Muscle of leg (tissue), 11 donors: ENCODE measurements around the gene EVL. TPM values are rescaled to one million over a fixed set of nuclear protein-coding genes. Genes with fewer than 3 reads are reported as not detected.

ENCODE experiments used
- DNase-seq: peaks from one replicate; pipeline ENCODE4 v3.0.0; 2013
- H3K27ac ChIP-seq: one replicate; pipeline ENCODE4 v1.5.1; 2013; ENCODE audit warnings: mild to moderate bottlenecking, low read length, control low read depth
- H3K27me3 ChIP-seq: one replicate; pipeline ENCODE4 v1.6.1; 2013; ENCODE audit warnings: low read length; ENCODE audit not compliant: control insufficient read depth, insufficient read depth
- H3K36me3 ChIP-seq: one replicate; pipeline ENCODE4 v1.6.1; 2013; ENCODE audit warnings: low read length; ENCODE audit not compliant: control insufficient read depth, insufficient read depth
- H3K4me1 ChIP-seq: one replicate; pipeline ENCODE4 v1.6.1; 2013; ENCODE audit warnings: low read length; ENCODE audit not compliant: control insufficient read depth, insufficient read depth
- H3K4me3 ChIP-seq: one replicate; pipeline ENCODE4 v1.5.1; 2013; ENCODE audit warnings: low read length, control low read depth
- H3K9me3 ChIP-seq: replicated peaks from 2 replicates; pipeline ENCODE4 v1.6.1; 2013; ENCODE audit warnings: low read depth, low read length; ENCODE audit not compliant: control insufficient read depth
- WGBS: methylation state at CpG from one replicate; pipeline ENCODE4 v1.1.5; 2013; ENCODE audit warnings: missing lambda C conversion rate; ENCODE audit not compliant: insufficient coverage; 5-methylcytosine and 5-hydroxymethylcytosine counted together
- polyA plus RNA-seq, 8 donors: library from polyadenylated mRNA; unstranded; fragments of 120-200 nt; gene quantifications; one replicate each; pipeline versions ENCODE4 v1.2.1 to v1.2.3, GENCODE V29; 2013; ENCODE audit warnings: inconsistent platforms in 1 of 8, low replicate concordance in 1 of 8; ENCODE audit not compliant: insufficient read length in 8 of 8, insufficient read depth in 1 of 8
- total RNA-seq: library from RNA; stranded (reverse); fragments of 120-200 nt; gene quantifications from one replicate; pipeline ENCODE4 v1.2.4, GENCODE V29; 2013

EVL gene
- total and polyA plus RNA-seq, 9 donors: 32.8 to 85.2 (median 60.7) TPM

- Histone ChIP-seq H3K36me3 (no peaks in the 10 kb centered on the region), H3K27ac (no peak overlapping the region), H3K9me3 (no peaks in the 10 kb centered on the region), H3K4me3 (no peak overlapping the region), H3K4me1 (peaks cover 12% of the 10 kb centered on the region), H3K27me3 (no peaks in the 10 kb centered on the region)
- WGBS: 69% methylated on average over 6 of the region's 14 CpGs
- no peak for DNase-seq
Measured at GRCh38 chr14:100073576-100074430, 8.6 kb downstream of the EVL start.

DNA sequence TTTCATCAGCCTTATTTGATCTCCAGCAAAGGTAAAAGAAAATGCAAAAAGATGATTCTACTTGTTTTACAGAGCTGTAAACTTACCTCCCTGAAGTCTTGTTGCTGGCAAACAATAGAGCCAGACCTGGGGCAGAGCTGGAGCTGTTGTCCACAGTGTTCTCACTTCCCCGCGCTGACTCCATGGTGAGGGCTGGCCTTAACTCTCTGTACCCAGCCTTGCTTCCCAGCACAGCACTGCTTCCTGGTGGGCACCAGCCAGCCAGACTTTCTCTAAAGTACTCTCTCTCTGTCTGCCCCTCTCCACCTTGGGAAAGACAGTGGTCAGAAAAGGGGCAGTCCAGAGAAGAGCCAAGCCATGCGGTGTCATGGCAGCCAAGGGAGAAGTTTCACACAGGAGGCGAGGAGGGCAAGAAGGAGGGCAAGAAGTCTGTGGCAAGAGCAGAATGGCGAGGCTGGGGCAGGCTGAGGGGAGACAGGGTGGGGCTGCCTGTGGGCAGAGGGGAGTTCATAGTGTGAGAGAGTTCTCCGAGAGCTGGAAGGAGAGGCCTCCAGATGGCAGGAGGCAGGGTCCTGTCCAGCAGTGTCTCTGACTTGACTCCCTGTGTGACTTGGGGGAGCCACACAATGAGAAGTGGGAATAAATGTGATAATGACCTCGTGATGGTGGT, 9.3 kb downstream of the EVL start:
- peaks cover 17% of the 10 kb centered on the region for H3K4me1 ChIP-seq
- 78% methylated on average over 7 of the region's 7 CpGs for WGBS
- no peak overlapping the region for H3K27ac ChIP-seq
- DNase-seq: no peak
- no peaks in the 10 kb centered on the region for H3K9me3 ChIP-seq
- H3K4me3 ChIP-seq: no peak overlapping the region
- H3K27me3 ChIP-seq: no peaks in the 10 kb centered on the region
- no peaks in the 10 kb centered on the region for H3K36me3 ChIP-seq

GRCh38 chr14:100075681-100076080, 10.5 kb downstream of the EVL start:
- no peak for DNase-seq
- Histone ChIP-seq H3K9me3 (no peaks in the 10 kb centered on the region), H3K36me3 (no peaks in the 10 kb centered on the region), H3K4me3 (no peak overlapping the region), H3K4me1 (peaks cover 22% of the 10 kb centered on the region), H3K27me3 (no peaks in the 10 kb centered on the region), H3K27ac (no peak overlapping the region)
- WGBS: no CpG with 5 or more reads among the region's 4 CpGs

DNA sequence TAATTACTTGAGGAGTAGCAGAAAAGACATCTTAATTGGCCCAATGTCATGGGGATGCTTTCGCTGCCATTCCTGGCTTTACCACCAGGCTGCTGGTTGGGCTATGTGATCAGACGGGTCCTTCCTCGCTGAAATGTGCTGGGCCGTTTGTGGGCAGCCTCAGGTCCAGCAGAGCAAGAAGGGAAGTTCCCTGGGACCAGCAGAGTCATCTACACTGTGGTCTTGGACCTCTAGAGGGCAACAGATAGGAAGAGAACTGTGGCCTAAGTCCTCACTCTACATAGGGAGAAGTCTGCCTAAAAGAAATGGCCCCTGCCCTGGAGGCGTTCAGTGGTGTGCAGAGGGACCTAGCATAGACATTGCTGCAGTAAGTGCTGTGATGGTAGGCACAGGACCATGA, 10.9 kb downstream of the EVL start:
- Histone ChIP-seq H3K9me3 (no peaks in the 10 kb centered on the region), H3K27me3 (no peaks in the 10 kb centered on the region), H3K27ac (no peak overlapping the region), H3K36me3 (no peaks in the 10 kb centered on the region), H3K4me3 (no peak overlapping the region), H3K4me1 (peaks cover 22% of the 10 kb centered on the region)
- 94% methylated on average over 4 of the region's 5 CpGs for WGBS
- DNase-seq: peak; percentile 41

DNA sequence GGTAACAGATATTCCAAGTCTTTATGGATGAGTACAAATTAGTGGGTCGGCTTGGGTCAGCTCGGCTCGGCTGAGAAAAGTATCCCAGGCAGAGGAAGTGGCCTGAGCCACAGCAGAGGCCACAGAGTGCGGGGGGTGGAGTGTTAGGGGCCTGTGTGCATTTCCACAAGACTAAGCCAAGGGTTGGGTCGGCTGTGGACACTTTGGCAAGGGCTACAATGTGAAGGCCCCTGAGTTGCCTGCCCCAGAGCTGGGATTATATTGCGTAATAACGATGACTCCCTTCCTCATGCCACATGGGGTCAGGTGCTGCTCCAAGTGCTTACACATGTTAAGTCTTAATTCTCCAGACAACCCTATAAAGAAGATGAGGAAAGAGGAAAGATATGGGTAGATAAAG, 11.4 kb downstream of the EVL start:
- 62% methylated on average over 5 of the region's 7 CpGs for WGBS
- DNase-seq: no peak
- Histone ChIP-seq H3K4me1 (peaks cover 22% of the 10 kb centered on the region), H3K27ac (no peak overlapping the region), H3K9me3 (no peaks in the 10 kb centered on the region), H3K27me3 (no peaks in the 10 kb centered on the region), H3K4me3 (no peak overlapping the region), H3K36me3 (no peaks in the 10 kb centered on the region)

- no peaks in the 10 kb centered on the region for H3K36me3 ChIP-seq
- WGBS: 93% methylated on average over 6 of the region's 9 CpGs
- no peaks in the 10 kb centered on the region for H3K27me3 ChIP-seq
- H3K4me3 ChIP-seq: no peak overlapping the region
- no peak for DNase-seq
- no peaks in the 10 kb centered on the region for H3K9me3 ChIP-seq
- peaks cover 22% of the 10 kb centered on the region for H3K4me1 ChIP-seq
- H3K27ac ChIP-seq: no peak overlapping the region
Measured at GRCh38 chr14:100077441-100077840, 12.2 kb downstream of the EVL start.

DNA sequence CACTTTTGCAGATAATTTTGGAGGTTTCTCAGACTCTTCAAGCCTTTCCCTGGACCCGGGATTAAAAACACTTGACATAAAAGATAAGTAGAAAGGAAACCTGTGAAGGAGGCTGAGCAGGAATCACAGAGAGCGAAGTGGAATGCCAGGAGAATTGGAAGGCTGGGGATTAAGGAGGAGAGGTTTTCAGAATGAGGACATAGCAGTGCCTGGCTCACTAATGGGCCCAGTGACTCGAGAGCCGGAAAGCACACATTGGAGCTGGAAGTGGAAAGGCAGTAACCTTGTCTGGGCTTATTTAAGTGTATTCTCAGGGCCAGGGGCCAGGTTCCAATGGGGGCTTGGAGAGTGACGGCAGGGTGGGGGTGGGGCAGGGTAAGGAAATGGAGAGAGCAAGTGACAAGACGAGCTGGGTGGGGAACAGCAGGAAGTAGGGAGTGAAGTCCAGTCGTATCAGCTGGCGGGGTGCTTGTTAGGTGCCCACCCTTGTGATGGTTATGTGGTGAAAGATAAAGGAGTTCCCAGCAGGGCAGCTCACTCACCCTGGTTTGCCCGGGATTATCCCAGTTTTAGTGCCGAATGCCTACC, 13.1 kb downstream of the EVL start:
- Histone ChIP-seq H3K27ac (no peak overlapping the region), H3K4me1 (peaks cover 22% of the 10 kb centered on the region)

DNA sequence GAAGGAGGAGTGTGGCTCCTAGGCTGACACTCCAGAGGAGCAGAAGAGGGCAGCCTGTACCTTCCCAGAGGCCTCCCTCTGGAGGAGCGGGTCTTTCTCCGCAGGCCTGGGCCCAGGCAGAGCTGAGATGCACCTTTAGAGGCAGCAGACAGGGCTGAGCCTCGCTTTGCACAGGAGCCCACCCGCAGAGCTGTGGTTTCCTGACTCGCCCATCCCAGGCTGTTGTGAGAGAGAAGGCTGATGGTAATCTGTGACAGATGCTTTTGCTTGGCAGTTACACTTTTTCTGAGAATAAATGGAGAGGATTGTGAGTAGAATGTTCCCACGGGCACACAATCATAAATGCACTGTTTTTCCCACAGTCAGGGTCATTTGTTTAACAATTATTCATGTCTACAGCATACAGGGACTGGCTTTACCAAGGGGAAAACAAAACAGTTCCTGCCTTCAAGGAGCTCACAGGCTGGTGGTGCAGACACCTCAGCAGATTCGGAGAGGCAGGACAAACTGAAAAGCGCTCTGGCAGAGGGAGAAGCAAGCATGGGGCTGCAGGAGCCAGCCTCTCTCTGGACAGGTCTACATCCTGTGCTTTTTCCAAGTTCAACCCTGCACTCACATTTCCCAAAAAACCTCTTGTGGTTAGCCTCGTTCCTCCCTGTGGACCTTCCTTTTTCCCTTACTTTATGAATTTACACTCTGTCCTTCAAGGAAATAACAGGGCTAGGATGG, 13.9 kb downstream of the EVL start:
- DNase-seq: peak; percentile 68
- peaks cover 22% of the 10 kb centered on the region for H3K4me1 ChIP-seq
- H3K9me3 ChIP-seq: no peaks in the 10 kb centered on the region
- WGBS: 32% methylated on average over 7 of the region's 9 CpGs
- peak overlapping the region; percentile 11 for H3K27ac ChIP-seq
- no peaks in the 10 kb centered on the region for H3K27me3 ChIP-seq
- H3K4me3 ChIP-seq: no peak overlapping the region
- H3K36me3 ChIP-seq: no peaks in the 10 kb centered on the region

More for the DNA sequence above, 13.1 kb downstream of the EVL start:
- Histone ChIP-seq H3K4me3 (no peak overlapping the region), H3K36me3 (no peaks in the 10 kb centered on the region), H3K27me3 (no peaks in the 10 kb centered on the region), H3K9me3 (no peaks in the 10 kb centered on the region)
- WGBS: 61% methylated on average over 9 of the region's 10 CpGs
- DNase-seq: no peak

DNA sequence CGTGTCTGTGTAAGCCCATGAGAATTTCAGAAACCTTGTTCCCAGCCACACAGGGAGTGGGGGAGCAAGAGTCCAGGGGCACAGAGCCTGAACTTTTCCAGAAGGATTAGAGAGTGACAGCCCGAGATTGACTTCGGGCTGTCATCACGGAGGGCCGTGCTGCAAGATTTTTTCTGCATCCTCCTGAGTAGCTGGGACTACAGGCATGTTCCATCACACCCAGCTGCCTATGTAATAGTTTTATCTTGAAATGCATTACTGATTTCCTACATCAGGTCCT, 14.4 kb downstream of the EVL start:
- Histone ChIP-seq H3K4me1 (peaks cover 22% of the 10 kb centered on the region), H3K9me3 (no peaks in the 10 kb centered on the region), H3K4me3 (no peak overlapping the region), H3K36me3 (no peaks in the 10 kb centered on the region), H3K27ac (no peak overlapping the region), H3K27me3 (no peaks in the 10 kb centered on the region)
- WGBS: no CpG with 5 or more reads among the region's 5 CpGs
- no peak for DNase-seq

- no peak for DNase-seq
- H3K4me1 ChIP-seq: peaks cover 20% of the 10 kb centered on the region
- H3K4me3 ChIP-seq: no peak overlapping the region
- no peaks in the 10 kb centered on the region for H3K27me3 ChIP-seq
- H3K27ac ChIP-seq: no peak overlapping the region
- H3K36me3 ChIP-seq: peaks cover under 1% of the 10 kb centered on the region
- no peaks in the 10 kb centered on the region for H3K9me3 ChIP-seq
- WGBS: 86% methylated on average over 3 of the region's 5 CpGs
Measured at GRCh38 chr14:100080206-100080605, 15.0 kb downstream of the EVL start.
